H9 (cell line): ENCODE results near the gene RERG. TPM values are rescaled to one million over a fixed set of nuclear protein-coding genes. Genes with fewer than 3 reads are reported as not detected.

Experiments
- DNase-seq: peaks from one replicate; pipeline ENCODE4 v3.0.0-alpha.2; 2017
- H2AFZ ChIP-seq: one replicate; pipeline ENCODE4 v1.6.1; 2013; ENCODE audit warnings: mild to moderate bottlenecking, low read length, control low read depth, moderate library complexity
- H2AK5ac ChIP-seq: 2 replicates; pipeline ENCODE4 v1.6.1; 2013; ENCODE audit warnings: low read length, control low read depth, mixed read lengths; ENCODE audit not compliant: insufficient read length
- H2BK120ac ChIP-seq: one replicate; pipeline ENCODE4 v1.6.1; 2013; ENCODE audit warnings: low read depth, mild to moderate bottlenecking, low read length, control low read depth, inconsistent platforms; ENCODE audit not compliant: poor library complexity, severe bottlenecking
- H2BK12ac ChIP-seq: 2 replicates; pipeline ENCODE4 v1.6.1; 2013; ENCODE audit warnings: low read length, control low read depth, mixed read lengths, low read depth; ENCODE audit not compliant: insufficient read length
- H2BK15ac ChIP-seq: 2 replicates; pipeline ENCODE4 v1.6.1; 2013; ENCODE audit warnings: low read depth, low read length, control low read depth
- H2BK20ac ChIP-seq: one replicate; pipeline ENCODE4 v1.6.1; 2013; ENCODE audit warnings: low read depth, mild to moderate bottlenecking, low read length, control low read depth, inconsistent platforms; ENCODE audit not compliant: poor library complexity, severe bottlenecking
- H2BK5ac ChIP-seq: 2 replicates; pipeline ENCODE4 v1.6.1; 2013; ENCODE audit warnings: low read length, control low read depth, mixed read lengths; ENCODE audit not compliant: insufficient read length
- H3K14ac ChIP-seq: 2 replicates; pipeline ENCODE4 v1.6.1; 2013; ENCODE audit warnings: low read length, control low read depth; ENCODE audit not compliant: insufficient read depth
- H3K18ac ChIP-seq: 2 replicates; pipeline ENCODE4 v1.6.1; 2013; ENCODE audit warnings: low read depth, mild to moderate bottlenecking, mixed read lengths, low read length, control low read depth; ENCODE audit not compliant: insufficient read length
- H3K23ac ChIP-seq: 2 replicates; pipeline ENCODE4 v1.6.1; 2013; ENCODE audit warnings: low read length, control low read depth, mixed read lengths, low read depth; ENCODE audit not compliant: insufficient read length
- H3K23me2 ChIP-seq: 2 replicates; pipeline ENCODE4 v1.6.1; 2013; ENCODE audit warnings: low read depth, mild to moderate bottlenecking, mixed read lengths, low read length, control low read depth; ENCODE audit not compliant: insufficient read length, poor library complexity, severe bottlenecking
- H3K27ac ChIP-seq: 2 replicates; pipeline ENCODE4 v1.5.1; 2013; ENCODE audit warnings: low read length, control low read depth, mixed read lengths, low read depth; ENCODE audit not compliant: insufficient read length
- H3K27me3 ChIP-seq: 2 replicates; pipeline ENCODE4 v1.6.1; 2013; ENCODE audit warnings: low read length, control low read depth, inconsistent platforms; ENCODE audit not compliant: insufficient read depth
- H3K4ac ChIP-seq: 2 replicates; pipeline ENCODE4 v1.6.1; 2013; ENCODE audit warnings: low read depth, mild to moderate bottlenecking, control low read depth, inconsistent platforms, low read length, moderate library complexity
- H3K4me1 ChIP-seq: 2 replicates; pipeline ENCODE4 v1.6.1; 2013; ENCODE audit warnings: low read length, control low read depth, inconsistent platforms; ENCODE audit not compliant: insufficient read depth
- H3K4me2 ChIP-seq: 2 replicates; pipeline ENCODE4 v1.6.1; 2013; ENCODE audit warnings: low read length, control low read depth, mixed read lengths; ENCODE audit not compliant: insufficient read length, insufficient read depth
- H3K56ac ChIP-seq: 2 replicates; pipeline ENCODE4 v1.6.1; 2013; ENCODE audit warnings: low read depth, mild to moderate bottlenecking, mixed read lengths, low read length, control low read depth; ENCODE audit not compliant: insufficient read length
- H3K79me1 ChIP-seq: 2 replicates; pipeline ENCODE4 v1.6.1; 2013; ENCODE audit warnings: low read depth, mild to moderate bottlenecking, moderate library complexity, low read length, control low read depth, inconsistent platforms; ENCODE audit not compliant: insufficient read depth, poor library complexity, severe bottlenecking
- H3K79me2 ChIP-seq: 2 replicates; pipeline ENCODE4 v1.6.1; 2013; ENCODE audit warnings: low read length, control low read depth, inconsistent platforms; ENCODE audit not compliant: insufficient read depth
- H3K9ac ChIP-seq: 2 replicates; pipeline ENCODE4 v1.6.1; 2013; ENCODE audit warnings: low read length, control low read depth, mixed read lengths; ENCODE audit not compliant: insufficient read length; ENCODE audit errors: extremely low read depth
- H3K9me3 ChIP-seq: one replicate; pipeline ENCODE4 v1.6.1; 2013; ENCODE audit warnings: low read depth, low read length, inconsistent platforms; ENCODE audit not compliant: control insufficient read depth
- H3T11ph ChIP-seq: one replicate; pipeline ENCODE4 v1.6.1; 2013; ENCODE audit warnings: mild to moderate bottlenecking, low read length, control low read depth, inconsistent platforms
- H4K20me1 ChIP-seq: one replicate; pipeline ENCODE4 v1.6.1; 2013; ENCODE audit not compliant: control insufficient read depth, insufficient read length, insufficient read depth
- H4K5ac ChIP-seq: 2 replicates; pipeline ENCODE4 v1.6.1; 2013; ENCODE audit warnings: low read depth, mild to moderate bottlenecking, mixed read lengths, low read length, control low read depth; ENCODE audit not compliant: insufficient read length
- H4K8ac ChIP-seq: replicated peaks from 2 replicates; pipeline ENCODE4 v1.6.1; 2013; ENCODE audit warnings: low read length, control low read depth, mixed read lengths, low read depth; ENCODE audit not compliant: insufficient read length
- H4K91ac ChIP-seq: 2 replicates; pipeline ENCODE4 v1.6.1; 2013; ENCODE audit warnings: low read depth, mild to moderate bottlenecking, moderate library complexity, mixed read lengths, low read length, control low read depth; ENCODE audit not compliant: insufficient read length
- H3K27ac Mint-ChIP-seq, 3 experiments: 2 replicates in 2 of 3; 3 replicates in 1 of 3; pipeline ENCODE4 v1.8.0; 2020 to 2021; ENCODE audit warnings: mixed read lengths in 3 of 3, mild to moderate bottlenecking in 1 of 3, moderate library complexity in 1 of 3
- H3K27me3 Mint-ChIP-seq: 2 replicates; pipeline ENCODE4 v1.8.0; 2021; ENCODE audit warnings: low read depth, mild to moderate bottlenecking, moderate library complexity, mixed read lengths
- H3K36me3 Mint-ChIP-seq, 3 experiments: 2 replicates in 2 of 3; 3 replicates in 1 of 3; pipeline ENCODE4 v1.8.0; 2020 to 2021; ENCODE audit warnings: low read depth in 3 of 3, mixed read lengths in 3 of 3; ENCODE audit not compliant: insufficient read depth in 1 of 3
- H3K4me1 Mint-ChIP-seq, 2 experiments: 2 replicates each; pipeline ENCODE4 v1.8.0; 2020; ENCODE audit warnings: mixed read lengths in 2 of 2
- H3K4me3 Mint-ChIP-seq, 2 experiments: 2 replicates in 1 of 2; 3 replicates in 1 of 2; pipeline ENCODE4 v1.8.0; 2020 to 2021; ENCODE audit warnings: mild to moderate bottlenecking in 2 of 2, mixed read lengths in 2 of 2, moderate library complexity in 1 of 2
- H3K9me3 Mint-ChIP-seq, 2 experiments: 2 replicates in 1 of 2; 3 replicates in 1 of 2; pipeline ENCODE4 v1.8.0; 2020; ENCODE audit warnings: mild to moderate bottlenecking in 2 of 2, mixed read lengths in 2 of 2, moderate library complexity in 1 of 2
- WGBS: extraction: QIAGEN DNeasy Blood & Tissue Kit; methylation state at CpG from one replicate; pipeline ENCODE4 v1.1.7; 2013; ENCODE audit warnings: missing lambda C conversion rate, low lambda C conversion rate, mixed read lengths; ENCODE audit not compliant: insufficient read length; ENCODE audit errors: extremely low coverage; 5-methylcytosine and 5-hydroxymethylcytosine counted together
- total RNA-seq: library from RNA; stranded (reverse); gene quantifications from 2 replicates; pipeline ENCODE4 v1.2.1, GENCODE V29; 2021
- TF ChIP-seq, protein P1 (sequence below): fragments of 200-600 bp; sonication (generic); conservative IDR thresholded peaks from 3 replicates; pipeline ENCODE4 v1.8.0; 2021; ENCODE audit warnings: antibody characterized with exemption, mild to moderate bottlenecking

Gene RERG
- total RNA-seq, 1 experiment from 2014 or later, result not detected

DNA sequence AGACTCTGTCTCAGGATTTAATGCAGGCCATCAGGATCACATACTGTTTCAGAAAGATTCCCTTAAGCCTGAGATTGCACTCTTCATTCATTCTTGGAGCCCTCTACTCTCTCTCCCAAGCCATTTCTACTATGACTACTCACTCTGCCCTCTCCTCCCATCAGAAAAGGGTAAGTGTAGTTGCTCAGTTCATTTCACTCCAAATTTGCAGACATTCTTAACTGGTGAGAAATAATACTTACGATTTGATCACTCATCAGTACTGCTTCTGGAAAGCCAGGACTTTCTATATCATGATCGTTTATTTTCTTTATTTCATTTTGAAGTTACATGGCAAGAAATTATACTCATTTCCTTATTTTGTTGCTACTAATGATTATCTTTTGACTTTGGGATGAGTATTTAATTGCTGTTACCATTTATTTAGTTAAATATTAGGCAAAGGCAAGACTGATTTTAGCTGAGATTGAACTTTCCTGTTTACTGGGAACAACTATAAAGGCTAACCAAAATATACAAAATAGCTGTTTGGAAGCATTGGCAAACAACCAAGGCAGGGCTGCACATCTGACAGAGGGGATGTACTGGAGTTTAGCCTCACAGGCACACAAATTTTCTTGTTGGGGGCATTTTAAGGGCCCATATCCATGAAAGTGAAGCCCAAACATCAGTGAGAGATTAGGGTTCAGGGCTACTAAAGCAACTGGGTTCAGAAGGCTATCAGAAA lies 4.1 kb upstream of the RERG start:
- Histone ChIP-seq H2BK120ac (no peak overlapping the region), H2BK15ac (no peak overlapping the region), H3T11ph (no peak overlapping the region), H3K56ac (no peak overlapping the region), H2BK5ac (no peak overlapping the region), H2AFZ (no peak overlapping the region), H2BK20ac (no peak overlapping the region), H4K5ac (no peak overlapping the region), H3K23me2 (peaks cover 5% of the 10 kb centered on the region), H4K20me1 (no peaks in the 10 kb centered on the region), H3K27me3 (peaks cover 4% of the 10 kb centered on the region; the same call in 1 of the 2 replicates), H3K27ac (no peak overlapping the region), H3K9ac (no peak overlapping the region), H4K8ac (no peak overlapping the region), H3K14ac (no peak overlapping the region), H3K4me2 (no peak overlapping the region), H3K4me1 (peaks cover 4% of the 10 kb centered on the region; the same call in 1 of the 2 replicates), H2AK5ac (no peak overlapping the region), H3K18ac (no peak overlapping the region), H3K79me2 (no peaks in the 10 kb centered on the region), H3K4ac (no peak overlapping the region), H3K23ac (no peak overlapping the region), H2BK12ac (no peak overlapping the region), H3K79me1 (no peaks in the 10 kb centered on the region), H4K91ac (no peak overlapping the region), H3K9me3 (no peaks in the 10 kb centered on the region)
- TF ChIP-seq, protein P1, sequence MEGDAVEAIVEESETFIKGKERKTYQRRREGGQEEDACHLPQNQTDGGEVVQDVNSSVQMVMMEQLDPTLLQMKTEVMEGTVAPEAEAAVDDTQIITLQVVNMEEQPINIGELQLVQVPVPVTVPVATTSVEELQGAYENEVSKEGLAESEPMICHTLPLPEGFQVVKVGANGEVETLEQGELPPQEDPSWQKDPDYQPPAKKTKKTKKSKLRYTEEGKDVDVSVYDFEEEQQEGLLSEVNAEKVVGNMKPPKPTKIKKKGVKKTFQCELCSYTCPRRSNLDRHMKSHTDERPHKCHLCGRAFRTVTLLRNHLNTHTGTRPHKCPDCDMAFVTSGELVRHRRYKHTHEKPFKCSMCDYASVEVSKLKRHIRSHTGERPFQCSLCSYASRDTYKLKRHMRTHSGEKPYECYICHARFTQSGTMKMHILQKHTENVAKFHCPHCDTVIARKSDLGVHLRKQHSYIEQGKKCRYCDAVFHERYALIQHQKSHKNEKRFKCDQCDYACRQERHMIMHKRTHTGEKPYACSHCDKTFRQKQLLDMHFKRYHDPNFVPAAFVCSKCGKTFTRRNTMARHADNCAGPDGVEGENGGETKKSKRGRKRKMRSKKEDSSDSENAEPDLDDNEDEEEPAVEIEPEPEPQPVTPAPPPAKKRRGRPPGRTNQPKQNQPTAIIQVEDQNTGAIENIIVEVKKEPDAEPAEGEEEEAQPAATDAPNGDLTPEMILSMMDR, result no peak
- Mint-ChIP-seq H3K27ac (no peak overlapping the region), H3K27me3 (peaks cover 34% of the 10 kb centered on the region), H3K9me3 (no peaks in the 10 kb centered on the region), H3K4me3 (no peak overlapping the region), H3K4me1 (peaks cover 6 to 10% of the 10 kb centered on the region in 2 experiments), H3K36me3 (no peaks in the 10 kb centered on the region)
- DNase-seq, result no peak
- WGBS, result no CpG with 5 or more reads among the region's 2 CpGs
